Loucy (cell line): Measurements from ENCODE around the gene SLC30A3.

ENCODE experiments used
- CTCF ChIP-seq: fragments of 200-600 bp; sonication (generic); conservative IDR thresholded peaks from 2 replicates; pipeline ENCODE4 v1.5.1; 2014; ENCODE audit warnings: mild to moderate bottlenecking, antibody characterized with exemption, low read length
- EZH2phosphoT487 ChIP-seq: fragments of 200-600 bp; IDR thresholded peaks from 2 replicates; pipeline ENCODE4 v1.6.1; 2018; ENCODE audit warnings: antibody characterized with exemption, mild to moderate bottlenecking, moderate library complexity, borderline replicate concordance

- TF ChIP-seq CTCF (no peak), EZH2phosphoT487 (no peak)
These were observed 43.8 kb downstream of the SLC30A3 start for GRCh38 chr2:27219091-27219490.
